ENCODE results near the gene WDR45B.
"Not testable (repeated sequence)": the region's sequence is repeated elsewhere in the genome, so short reads cannot be mapped to it uniquely, and the experiment has no call there.

The WDR45B gene

GRCh38 chr17:82582709-82583108 is 65.5 kb downstream of the WDR45B start:
- no peak for DNase-seq (ENCODE audit: low spot score)

DNA sequence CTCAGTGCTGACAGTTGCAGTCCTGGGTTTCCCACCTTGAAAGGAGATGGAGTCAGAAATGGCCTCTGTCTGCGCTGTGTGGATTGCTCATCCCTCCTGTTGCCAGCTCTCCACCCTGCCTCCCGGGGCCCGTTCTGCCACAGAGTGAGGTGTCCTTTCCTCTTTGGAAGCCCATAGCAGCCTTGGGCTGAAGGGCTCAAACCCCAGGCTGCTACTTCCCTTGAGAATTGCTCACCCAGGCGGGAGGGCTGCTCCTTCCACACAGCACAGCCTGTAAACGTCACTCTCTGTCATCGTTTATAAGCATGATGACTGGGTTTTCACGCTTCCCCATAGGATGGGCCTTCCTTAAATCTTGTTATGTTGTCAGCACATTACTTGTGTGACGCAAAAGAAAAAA is 66.0 kb downstream of the WDR45B start:
- DNase-seq (ENCODE audit: low spot score), result no peak

- DNase-seq (ENCODE audit: low spot score), result not testable (repeated sequence)
Measured at GRCh38 chr17:82579969-82580368, 68.3 kb downstream of the WDR45B start.

DNA sequence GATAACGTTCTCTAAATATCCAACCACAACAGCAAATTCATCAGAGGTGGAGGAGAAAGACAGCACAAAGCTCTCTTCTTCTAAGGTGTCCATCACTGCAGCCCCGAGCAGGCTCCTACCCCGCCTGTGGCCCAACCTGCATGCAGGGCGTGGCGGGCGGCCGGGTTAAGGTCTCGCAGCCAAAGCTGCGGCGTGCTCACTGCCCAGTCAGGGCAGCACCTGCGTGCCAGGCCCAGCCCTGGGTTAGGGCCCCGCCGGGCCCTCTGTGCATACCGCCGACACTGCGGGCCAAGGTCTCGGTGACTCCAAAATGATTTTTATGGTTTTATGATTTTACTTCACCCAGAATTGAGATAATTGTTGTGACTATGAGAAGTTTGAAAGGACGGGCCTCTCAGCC is 70.9 kb downstream of the WDR45B start:
- DNase-seq (ENCODE audit: low spot score), result no peak

- DNase-seq (ENCODE audit: low spot score), result not testable (repeated sequence)
Measured at GRCh38 chr17:82575581-82576221, 72.5 kb downstream of the WDR45B start.

DNA sequence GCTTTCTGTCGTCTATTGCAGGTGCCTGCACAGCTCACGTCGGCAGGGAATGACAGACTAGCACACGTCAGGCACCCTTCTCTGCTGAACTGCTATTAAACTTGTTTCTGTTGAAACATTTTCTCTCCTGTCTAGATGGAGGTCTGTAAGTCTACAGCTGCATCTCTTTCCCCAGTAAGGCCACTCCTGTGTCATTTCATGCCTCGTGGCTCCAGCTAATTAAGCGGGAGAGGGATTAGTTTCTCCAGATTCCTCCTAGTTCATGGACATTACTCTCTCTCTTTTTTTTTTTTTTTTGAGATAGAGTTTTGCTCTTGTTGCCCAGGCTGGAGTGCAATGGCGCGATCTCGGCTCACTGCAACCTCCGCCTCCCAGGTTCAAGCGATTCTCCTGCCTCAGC is 74.2 kb downstream of the WDR45B start:
- DNase-seq (ENCODE audit: low spot score), result no peak

GRCh38 chr17:82571855-82572254 is 76.4 kb downstream of the WDR45B start:
- no peak for DNase-seq (ENCODE audit: low spot score)

- no peak for DNase-seq (ENCODE audit: low spot score)
Measured at GRCh38 chr17:82570277-82570676, 78.0 kb downstream of the WDR45B start.

DNA sequence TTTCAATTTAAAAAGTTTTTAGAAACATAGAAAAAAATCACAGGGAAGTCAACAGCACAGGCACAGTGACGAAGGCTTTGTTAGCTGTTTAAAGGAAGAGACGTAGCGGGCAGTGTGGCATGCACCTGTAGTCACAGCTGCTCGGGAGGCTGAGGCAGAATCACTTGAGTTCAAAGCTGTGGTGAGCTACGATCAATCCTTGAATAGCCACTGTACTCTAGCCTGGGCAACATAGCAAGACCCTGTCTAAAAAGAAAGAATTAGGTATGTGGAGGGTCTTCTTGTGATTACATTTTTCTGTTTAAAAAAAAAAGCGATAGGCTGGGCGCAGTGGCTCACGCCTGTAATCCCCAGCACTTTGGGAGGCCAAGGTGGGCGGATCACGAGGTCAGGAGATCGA is 78.6 kb downstream of the WDR45B start:
- DNase-seq (ENCODE audit: low spot score), result no peak

DNA sequence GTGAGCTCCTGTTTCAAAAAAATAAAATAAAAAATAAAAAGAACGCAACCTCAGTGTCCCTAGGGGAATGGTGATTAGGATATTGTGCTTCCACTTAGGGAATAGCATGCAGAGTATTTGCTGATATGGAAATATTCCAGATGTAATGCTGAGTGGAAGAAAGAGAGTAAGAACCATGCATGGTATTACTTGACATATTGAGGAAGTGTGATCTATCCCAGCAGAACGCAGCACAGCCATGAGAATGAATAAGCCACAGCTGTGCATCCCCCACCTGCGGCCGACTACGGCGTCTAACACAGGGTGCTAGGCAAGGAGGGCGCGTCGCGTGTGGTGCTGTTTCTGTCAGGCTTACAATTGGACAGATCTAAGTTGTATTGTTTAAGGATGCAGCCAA is 79.2 kb downstream of the WDR45B start:
- no peak for DNase-seq (ENCODE audit: low spot score)

- no peak for DNase-seq (ENCODE audit: low spot score)
Measured at GRCh38 chr17:82567286-82567685, 81.0 kb downstream of the WDR45B start.

DNA sequence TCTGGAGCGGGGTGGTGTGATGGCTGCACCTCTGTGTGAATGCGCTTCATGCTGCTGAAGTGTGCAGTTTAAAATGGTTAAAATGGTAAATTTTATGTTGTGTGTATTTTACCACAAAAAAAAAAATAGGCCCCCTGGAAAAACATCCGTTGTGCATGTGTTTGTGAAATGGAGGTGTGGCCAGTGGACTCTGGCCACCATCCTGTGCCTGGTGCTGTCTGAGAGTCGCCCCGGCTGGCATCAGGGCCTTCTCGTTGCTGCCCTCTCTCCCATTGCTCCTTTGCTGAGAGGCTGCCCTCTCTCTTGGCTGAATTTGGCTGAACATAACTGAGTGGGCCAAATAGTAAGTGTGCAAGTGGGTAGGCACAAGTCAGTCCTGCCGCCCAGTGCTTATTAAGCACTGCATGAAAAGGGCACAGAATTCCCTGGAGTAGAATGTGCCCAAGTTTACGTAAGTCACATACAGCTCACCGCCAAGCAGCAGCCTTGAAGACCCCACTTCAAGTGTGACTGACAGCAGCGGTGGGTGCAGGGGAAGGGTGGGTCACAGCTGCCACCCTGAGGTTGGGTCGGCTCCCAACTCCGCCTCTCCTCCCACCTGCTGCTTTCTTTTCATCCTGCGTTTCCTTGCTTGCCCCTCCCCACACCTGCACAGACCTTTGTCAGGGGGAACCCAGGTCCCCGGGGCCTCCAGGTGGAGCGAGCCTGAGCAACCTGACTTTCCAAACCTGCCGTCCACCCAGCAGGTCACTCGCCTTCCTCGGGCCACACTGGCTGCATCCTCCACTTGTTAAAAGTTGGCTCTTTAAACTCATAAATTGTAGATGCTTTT is 81.9 kb downstream of the WDR45B start:
- no peak for DNase-seq (ENCODE audit: low spot score)

GRCh38 chr17:82565551-82565950 is 82.7 kb downstream of the WDR45B start:
- DNase-seq (ENCODE audit: low spot score), result no peak
